Heart left ventricle (tissue), 13 donors: ENCODE measurements around the gene OLFM1.

Experiments
- POLR2A ChIP-seq, 2 donors: fragments of 450-650 bp; IDR thresholded peaks; one replicate each; pipeline ENCODE4 v1.6.1; 2017; ENCODE audit warnings: antibody characterized with exemption in 2 of 2, mild to moderate bottlenecking in 2 of 2, moderate library complexity in 2 of 2
- TF ChIP-seq, protein P1 (sequence below), 12 donors: fragments of 200-600 bp; sonication (generic) in 4 of 12; IDR thresholded peaks; one replicate each; pipeline versions ENCODE4 v1.5.0 to v1.8.0; 2018 to 2022; ENCODE audit warnings: antibody characterized with exemption in 12 of 12, mild to moderate bottlenecking in 5 of 12
- donor health status: ischemic (EF 13 %, LVEDD 7.1; RV severe dilation, severe dysfunction).
- donor health status: DM: no; HTN: yes; CAD: no.
- donor health status: DM: no; HTN: no; CAD: no.
- donor health status: ischemic (EF 25% LVEDD 6.9; RV normal size, moderate dysfunction).
- donor health status: ischemic (EF 25% LVEDD 5.7; RV mildly dilated, moderate dysfunction).
- donor health status: ischemic (EF 35%, LVEDD 5.7; RV mildly dilated, moderate dysfunction).
- donor health status: nonischemic (EF 11% LVEDD 7.7; RV severe dilation, severe dysfunction).
- donor health status: DM: yes; HTN: yes; CAD: no.
- donor health status: PGD.
- donor health status: ischemic (EF 29% LVEDD 5.4; RV normal size, mild dysfunction).
- donor health status: nonischemic (EF 23%, LVEDD 6.1; RV moderate dilation, normal function).

DNA sequence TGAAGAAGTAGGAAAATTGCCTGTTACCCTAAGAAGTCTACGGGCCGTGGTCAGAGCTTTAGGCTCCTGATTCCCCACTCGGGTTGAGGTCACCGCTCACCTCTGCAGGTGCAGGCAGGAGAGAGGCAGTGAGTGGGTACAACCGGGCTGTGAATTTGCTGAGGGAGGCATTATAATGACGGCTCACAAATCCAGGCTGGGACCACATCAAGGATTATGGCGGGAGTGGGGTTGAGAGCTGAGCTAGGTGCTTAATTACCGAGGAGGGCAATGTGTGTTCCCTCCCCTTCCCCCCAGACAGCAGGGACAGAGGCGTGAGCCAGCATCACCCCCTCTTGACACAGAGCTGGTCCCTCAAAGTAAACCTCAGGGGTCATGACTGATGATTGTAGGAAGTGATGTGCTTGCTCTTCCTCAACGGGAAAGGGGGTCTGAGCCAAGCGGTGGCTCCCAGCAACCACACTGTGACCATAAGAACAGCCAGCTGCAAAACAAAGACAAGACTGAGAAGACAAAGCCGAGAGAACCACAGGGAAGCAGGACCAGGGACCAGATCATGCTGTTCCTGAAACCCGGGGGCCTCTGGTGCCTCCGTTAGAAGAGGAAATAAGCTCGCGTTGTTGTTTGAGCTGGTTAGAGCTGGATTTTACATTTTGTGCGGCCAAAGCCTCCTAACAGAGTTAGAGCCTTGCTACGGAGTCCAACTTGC lies 77.7 kb downstream of the OLFM1 start:
- no peak for TF ChIP-seq POLR2A (IDR thresholded peaks at IDR 0.05)
- TF ChIP-seq, protein P1, sequence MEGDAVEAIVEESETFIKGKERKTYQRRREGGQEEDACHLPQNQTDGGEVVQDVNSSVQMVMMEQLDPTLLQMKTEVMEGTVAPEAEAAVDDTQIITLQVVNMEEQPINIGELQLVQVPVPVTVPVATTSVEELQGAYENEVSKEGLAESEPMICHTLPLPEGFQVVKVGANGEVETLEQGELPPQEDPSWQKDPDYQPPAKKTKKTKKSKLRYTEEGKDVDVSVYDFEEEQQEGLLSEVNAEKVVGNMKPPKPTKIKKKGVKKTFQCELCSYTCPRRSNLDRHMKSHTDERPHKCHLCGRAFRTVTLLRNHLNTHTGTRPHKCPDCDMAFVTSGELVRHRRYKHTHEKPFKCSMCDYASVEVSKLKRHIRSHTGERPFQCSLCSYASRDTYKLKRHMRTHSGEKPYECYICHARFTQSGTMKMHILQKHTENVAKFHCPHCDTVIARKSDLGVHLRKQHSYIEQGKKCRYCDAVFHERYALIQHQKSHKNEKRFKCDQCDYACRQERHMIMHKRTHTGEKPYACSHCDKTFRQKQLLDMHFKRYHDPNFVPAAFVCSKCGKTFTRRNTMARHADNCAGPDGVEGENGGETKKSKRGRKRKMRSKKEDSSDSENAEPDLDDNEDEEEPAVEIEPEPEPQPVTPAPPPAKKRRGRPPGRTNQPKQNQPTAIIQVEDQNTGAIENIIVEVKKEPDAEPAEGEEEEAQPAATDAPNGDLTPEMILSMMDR (IDR thresholded peaks at IDR 0.05) = no peak
